ENCODE data around the gene TOP3B. TPM values are rescaled to one million over a fixed set of nuclear protein-coding genes. Genes with fewer than 3 reads are reported as not detected.

TOP3B gene
- polyA plus RNA-seq, 4 donors, result 12.0 to 26.9 (median 14.5) TPM

DNA sequence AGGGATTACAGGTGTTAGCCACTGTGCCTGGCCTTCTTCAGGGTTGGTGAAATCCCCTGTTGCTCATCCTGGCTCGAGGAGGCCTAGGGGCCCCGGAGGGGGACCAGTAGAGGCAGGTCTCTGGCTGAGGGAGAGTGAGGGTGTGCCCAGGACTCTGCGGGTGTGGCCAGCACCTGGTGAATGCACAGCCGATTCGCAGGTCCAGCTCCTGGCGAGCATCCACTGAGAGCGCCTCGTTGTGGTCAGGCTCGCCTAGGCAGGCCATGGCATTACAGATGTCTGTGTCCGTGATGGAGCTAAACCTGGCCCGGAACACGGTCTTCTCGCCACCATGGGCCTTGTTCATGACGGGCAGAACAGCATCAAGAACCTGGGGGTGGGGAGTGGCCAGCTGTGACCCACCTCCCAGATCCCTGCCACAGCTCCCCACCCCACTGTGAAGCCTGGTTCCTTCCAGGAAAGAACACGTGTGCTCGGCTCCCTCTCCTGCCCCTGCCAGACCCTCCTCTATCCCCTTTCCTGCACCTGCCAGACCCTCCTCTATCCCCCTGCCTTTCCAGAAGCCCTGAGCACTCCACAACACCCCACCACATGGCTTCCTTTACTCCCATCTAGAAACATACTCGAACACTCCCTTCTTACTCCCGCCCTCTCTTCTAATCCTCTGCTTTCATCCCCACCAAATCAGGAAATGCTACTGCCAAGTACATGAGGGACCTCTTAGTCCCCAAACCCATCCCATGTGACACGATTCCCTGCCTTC lies 12.4 kb downstream of the TOP3B start:
- no peak overlapping the region for H3K4me3 ChIP-seq (ENCODE audit: low read depth in 1 of 3, low read length in 3 of 3)
- DNase-seq (no peak), FAIRE-seq (no peak)
- 86 to 92% (median 91%) methylated on average over 19 of the region's 19 CpGs for WGBS, 3 donors
- H3K27me3 ChIP-seq (ENCODE audit: control insufficient read depth in 3 of 3, insufficient read depth in 3 of 3, low read length in 3 of 3), result no peaks in the 10 kb centered on the region
- H3K27ac ChIP-seq (ENCODE audit: low read depth in 1 of 3, low read length in 2 of 3), result no peak overlapping the region
- peaks cover 4 to 95% (median 28%) of the 10 kb centered on the region in 3 donors for H3K36me3 ChIP-seq (ENCODE audit: control insufficient read depth in 3 of 3, insufficient read depth in 2 of 3, low read depth in 1 of 3, low read length in 3 of 3)
- no peaks in the 10 kb centered on the region for H3K9me3 ChIP-seq (ENCODE audit: control insufficient read depth in 2 of 2, insufficient read depth in 1 of 2, low read depth in 1 of 2, low read length in 1 of 2)
- H3K4me1 ChIP-seq (ENCODE audit: control insufficient read depth in 3 of 3, insufficient read depth in 2 of 3, low read depth in 1 of 3, low read length in 2 of 3), result no peaks in the 10 kb centered on the region

DNA sequence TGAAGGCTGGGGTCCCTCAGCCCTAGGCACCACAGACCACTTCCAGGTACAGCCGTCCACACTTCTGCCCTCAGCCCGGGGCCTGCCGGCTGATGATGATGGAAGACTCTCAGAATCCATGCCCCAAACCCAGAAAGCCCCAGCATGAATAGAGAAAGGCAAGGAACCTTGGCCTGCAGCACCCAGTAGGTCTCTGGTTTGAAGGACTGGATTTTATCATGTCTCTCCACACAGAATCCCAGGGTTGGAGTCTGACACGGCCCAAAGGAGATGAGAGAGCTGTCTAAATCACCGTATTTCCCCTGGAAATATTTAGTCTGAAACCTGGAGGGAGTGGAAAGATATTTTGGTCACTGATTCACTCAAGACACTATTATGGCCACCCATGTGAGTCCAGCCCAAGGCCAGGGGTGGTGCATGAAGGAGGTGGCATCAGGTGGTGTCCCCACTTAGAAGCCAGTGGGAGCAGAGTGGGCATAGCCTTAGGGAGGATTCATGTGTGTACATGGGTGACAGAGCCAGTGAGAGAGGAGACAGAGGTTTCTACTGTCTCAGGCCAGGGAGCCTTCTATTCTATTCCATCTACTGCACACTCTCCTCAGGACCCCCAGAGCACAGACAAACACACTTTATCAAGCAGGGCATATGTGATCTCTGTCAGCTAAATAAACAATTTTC lies 14.0 kb downstream of the TOP3B start:
- Histone ChIP-seq H3K4me1 (ENCODE audit: control insufficient read depth in 3 of 3, insufficient read depth in 2 of 3, low read depth in 1 of 3, low read length in 2 of 3) (no peaks in the 10 kb centered on the region), H3K27me3 (ENCODE audit: control insufficient read depth in 3 of 3, insufficient read depth in 3 of 3, low read length in 3 of 3) (no peaks in the 10 kb centered on the region), H3K36me3 (ENCODE audit: control insufficient read depth in 3 of 3, insufficient read depth in 2 of 3, low read depth in 1 of 3, low read length in 3 of 3) (peaks cover 13 to 95% (median 24%) of the 10 kb centered on the region in 3 donors), H3K27ac (ENCODE audit: low read depth in 1 of 3, low read length in 2 of 3) (no peak overlapping the region), H3K4me3 (ENCODE audit: low read depth in 1 of 3, low read length in 3 of 3) (no peak overlapping the region), H3K9me3 (ENCODE audit: control insufficient read depth in 2 of 2, insufficient read depth in 1 of 2, low read depth in 1 of 2, low read length in 1 of 2) (no peaks in the 10 kb centered on the region)
- 95 to 98% (median 96%) methylated on average over 5 of the region's 5 CpGs for WGBS, 3 donors
- FAIRE-seq (no peak), DNase-seq (no peak)

DNA sequence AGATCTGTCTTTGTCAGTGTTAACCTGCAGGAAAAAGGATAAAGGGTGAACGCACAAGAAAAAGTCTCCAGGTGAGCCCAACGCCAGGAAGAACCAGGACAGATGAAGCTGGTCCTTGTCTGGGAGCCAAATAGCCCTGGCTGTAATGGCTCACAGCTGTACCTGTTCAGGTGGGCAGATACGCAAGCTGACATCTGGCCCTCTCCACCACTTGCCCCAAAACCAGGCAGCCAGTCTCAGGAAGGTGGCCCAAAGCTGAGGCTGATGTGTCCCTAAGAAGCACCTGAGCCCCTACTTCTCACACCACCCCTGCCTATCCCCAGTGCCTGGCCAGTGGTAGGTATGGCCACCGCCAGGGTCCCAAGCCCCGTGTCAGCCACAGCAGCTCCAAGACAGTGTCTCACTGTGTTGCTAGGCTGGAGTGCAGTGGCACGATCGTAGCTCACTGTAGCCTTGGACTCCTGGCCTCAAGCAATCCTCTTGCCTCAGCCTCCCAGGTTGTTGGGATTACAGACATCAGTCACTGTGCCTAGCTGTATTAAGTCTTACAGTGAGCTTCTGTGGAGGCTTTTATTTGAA lies 14.8 kb downstream of the TOP3B start:
- H3K4me1 ChIP-seq (ENCODE audit: control insufficient read depth in 3 of 3, insufficient read depth in 2 of 3, low read depth in 1 of 3, low read length in 2 of 3), result no peaks in the 10 kb centered on the region
- H3K36me3 ChIP-seq (ENCODE audit: control insufficient read depth in 3 of 3, insufficient read depth in 2 of 3, low read depth in 1 of 3, low read length in 3 of 3), result peaks cover 12 to 93% (median 24%) of the 10 kb centered on the region in 3 donors
- no peak overlapping the region for H3K4me3 ChIP-seq (ENCODE audit: low read depth in 1 of 3, low read length in 3 of 3)
- 95 to 96% (median 95%) methylated on average over 7 of the region's 7 CpGs for WGBS, 3 donors
- H3K27ac ChIP-seq (ENCODE audit: low read depth in 1 of 3, low read length in 2 of 3), result no peak overlapping the region
- H3K27me3 ChIP-seq (ENCODE audit: control insufficient read depth in 3 of 3, insufficient read depth in 3 of 3, low read length in 3 of 3), result no peaks in the 10 kb centered on the region
- H3K9me3 ChIP-seq (ENCODE audit: control insufficient read depth in 2 of 2, insufficient read depth in 1 of 2, low read depth in 1 of 2, low read length in 1 of 2), result no peaks in the 10 kb centered on the region
- DNase-seq (no peak), FAIRE-seq (no peak)

DNA sequence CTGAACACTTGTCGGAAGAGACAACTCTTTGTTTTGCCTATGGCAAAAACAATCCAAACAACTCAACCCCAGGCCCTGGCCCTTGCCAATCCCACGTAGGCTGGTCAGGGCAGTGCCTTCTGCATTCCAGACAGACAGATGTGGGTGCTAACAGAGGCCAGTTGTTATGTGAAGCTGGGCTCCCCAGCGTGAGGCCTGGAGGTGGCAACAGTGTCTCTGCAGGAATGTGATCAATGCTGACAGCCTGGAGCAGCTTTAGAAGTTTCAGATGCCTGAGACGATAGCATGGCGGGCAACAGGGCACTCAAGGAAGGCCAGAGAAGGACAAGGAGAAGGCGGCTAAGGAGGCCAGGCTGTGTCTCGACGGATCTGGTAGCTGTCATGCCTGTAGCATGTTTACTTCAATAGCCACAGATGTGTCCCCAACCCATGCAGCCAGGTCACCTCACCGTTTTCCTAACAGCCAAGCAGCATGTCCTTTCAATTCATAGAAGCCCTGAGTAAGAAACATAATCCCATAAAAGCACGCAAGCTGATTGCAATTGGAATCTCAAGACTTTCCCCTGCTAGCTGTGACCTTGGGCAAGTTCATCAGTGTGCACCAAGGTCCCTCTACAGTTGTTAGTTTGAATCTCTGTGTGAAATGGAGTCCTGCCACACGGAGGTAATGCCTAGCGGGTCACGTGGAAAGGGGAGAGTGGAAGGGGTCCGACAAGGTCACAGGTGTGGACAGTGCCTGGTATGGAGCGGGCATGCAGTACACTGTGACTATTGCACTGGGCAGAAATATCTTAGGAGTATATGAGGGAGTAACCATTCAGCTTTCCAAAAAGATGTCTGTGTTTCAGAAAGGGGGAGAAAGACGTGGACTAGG lies 15.7 kb downstream of the TOP3B start:
- H3K4me3 ChIP-seq (ENCODE audit: low read depth in 1 of 3, low read length in 3 of 3), result no peak overlapping the region
- FAIRE-seq, result no peak
- 90 to 93% (median 93%) methylated on average over 16 of the region's 16 CpGs for WGBS, 3 donors

DNA sequence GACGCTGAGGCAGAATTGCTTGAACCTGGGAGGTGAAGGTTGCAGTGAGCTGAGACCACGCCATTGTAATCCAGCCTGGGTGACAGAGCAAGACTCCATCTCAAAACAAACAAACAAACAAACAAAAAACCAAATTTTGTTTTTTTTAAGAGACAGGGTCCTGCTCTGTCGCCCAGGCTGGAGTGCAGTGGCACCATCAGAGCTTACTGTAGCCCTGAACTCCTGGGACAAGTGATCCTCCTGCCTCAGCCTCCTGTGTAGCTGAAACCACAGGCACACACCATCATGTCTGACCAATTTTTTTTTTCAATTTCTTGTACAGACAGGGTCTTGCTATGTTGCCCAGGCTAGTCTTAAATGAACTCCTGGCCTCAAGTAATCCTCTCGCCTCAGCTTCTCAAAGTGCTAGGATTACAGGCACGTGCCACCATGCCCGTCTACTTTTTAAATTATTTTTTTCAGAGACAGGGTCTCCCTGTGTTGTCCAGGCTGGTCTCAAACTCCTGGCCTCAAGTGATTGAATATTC lies 16.8 kb downstream of the TOP3B start:
- 95 to 97% (median 96%) methylated on average over 6 of the region's 6 CpGs for WGBS, 3 donors
- Histone ChIP-seq H3K36me3 (ENCODE audit: control insufficient read depth in 3 of 3, insufficient read depth in 2 of 3, low read depth in 1 of 3, low read length in 3 of 3) (peaks cover 18 to 93% (median 23%) of the 10 kb centered on the region in 3 donors), H3K4me3 (ENCODE audit: low read depth in 1 of 3, low read length in 3 of 3) (no peak overlapping the region), H3K27me3 (ENCODE audit: control insufficient read depth in 3 of 3, insufficient read depth in 3 of 3, low read length in 3 of 3) (no peaks in the 10 kb centered on the region), H3K4me1 (ENCODE audit: control insufficient read depth in 3 of 3, insufficient read depth in 2 of 3, low read depth in 1 of 3, low read length in 2 of 3) (no peaks in the 10 kb centered on the region), H3K27ac (ENCODE audit: low read depth in 1 of 3, low read length in 2 of 3) (no peak overlapping the region), H3K9me3 (ENCODE audit: control insufficient read depth in 2 of 2, insufficient read depth in 1 of 2, low read depth in 1 of 2, low read length in 1 of 2) (no peaks in the 10 kb centered on the region)
- DNase-seq, result no peak
- FAIRE-seq, result no peak

More for the DNA sequence above, 15.7 kb downstream of the TOP3B start:
- Histone ChIP-seq H3K4me1 (ENCODE audit: control insufficient read depth in 3 of 3, insufficient read depth in 2 of 3, low read depth in 1 of 3, low read length in 2 of 3) (no peaks in the 10 kb centered on the region), H3K36me3 (ENCODE audit: control insufficient read depth in 3 of 3, insufficient read depth in 2 of 3, low read depth in 1 of 3, low read length in 3 of 3) (peaks cover 14 to 93% (median 27%) of the 10 kb centered on the region in 3 donors), H3K27ac (ENCODE audit: low read depth in 1 of 3, low read length in 2 of 3) (no peak overlapping the region), H3K9me3 (ENCODE audit: control insufficient read depth in 2 of 2, insufficient read depth in 1 of 2, low read depth in 1 of 2, low read length in 1 of 2) (no peaks in the 10 kb centered on the region), H3K27me3 (ENCODE audit: control insufficient read depth in 3 of 3, insufficient read depth in 3 of 3, low read length in 3 of 3) (no peaks in the 10 kb centered on the region)
- DNase-seq, result no peak

DNA sequence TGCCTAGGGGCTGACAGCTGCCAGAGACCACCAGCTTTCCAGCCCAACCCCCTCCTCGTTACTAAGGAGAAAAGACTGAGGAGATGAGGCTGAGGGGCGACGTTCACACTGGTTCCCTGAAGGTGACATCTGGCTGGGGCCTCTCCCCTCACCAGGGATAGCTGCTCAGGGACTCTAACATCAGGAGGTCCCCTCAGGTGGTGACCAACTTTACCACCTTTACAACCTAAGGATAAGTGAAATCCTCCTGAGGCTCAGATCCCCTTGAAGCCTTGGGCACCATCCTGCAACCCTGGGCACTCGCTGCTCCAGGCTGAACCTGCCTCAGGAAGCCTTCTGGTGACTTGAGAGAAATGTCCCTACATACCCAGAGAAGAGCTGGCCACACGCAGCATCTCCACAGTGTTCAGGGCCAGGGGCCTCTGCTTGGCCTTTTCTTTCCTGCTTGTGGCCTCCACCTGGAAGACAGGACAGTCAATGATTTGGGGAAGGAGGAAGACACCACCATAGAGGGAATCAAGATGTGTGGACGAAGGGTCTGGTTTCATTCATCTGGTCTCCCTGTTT lies 17.6 kb downstream of the TOP3B start:
- DNase-seq, result no peak
- no peaks in the 10 kb centered on the region for H3K9me3 ChIP-seq (ENCODE audit: control insufficient read depth in 2 of 2, insufficient read depth in 1 of 2, low read depth in 1 of 2, low read length in 1 of 2)
- FAIRE-seq, result no peak
- no peaks in the 10 kb centered on the region for H3K27me3 ChIP-seq (ENCODE audit: control insufficient read depth in 3 of 3, insufficient read depth in 3 of 3, low read length in 3 of 3)
- no peak overlapping the region for H3K27ac ChIP-seq (ENCODE audit: low read depth in 1 of 3, low read length in 2 of 3)
- peaks cover 18 to 93% (median 20%) of the 10 kb centered on the region in 3 donors for H3K36me3 ChIP-seq (ENCODE audit: control insufficient read depth in 3 of 3, insufficient read depth in 2 of 3, low read depth in 1 of 3, low read length in 3 of 3)
- 91 to 95% (median 94%) methylated on average over 6 of the region's 6 CpGs for WGBS, 3 donors
- H3K4me1 ChIP-seq (ENCODE audit: control insufficient read depth in 3 of 3, insufficient read depth in 2 of 3, low read depth in 1 of 3, low read length in 2 of 3), result no peaks in the 10 kb centered on the region
- H3K4me3 ChIP-seq (ENCODE audit: low read depth in 1 of 3, low read length in 3 of 3), result no peak overlapping the region

DNA sequence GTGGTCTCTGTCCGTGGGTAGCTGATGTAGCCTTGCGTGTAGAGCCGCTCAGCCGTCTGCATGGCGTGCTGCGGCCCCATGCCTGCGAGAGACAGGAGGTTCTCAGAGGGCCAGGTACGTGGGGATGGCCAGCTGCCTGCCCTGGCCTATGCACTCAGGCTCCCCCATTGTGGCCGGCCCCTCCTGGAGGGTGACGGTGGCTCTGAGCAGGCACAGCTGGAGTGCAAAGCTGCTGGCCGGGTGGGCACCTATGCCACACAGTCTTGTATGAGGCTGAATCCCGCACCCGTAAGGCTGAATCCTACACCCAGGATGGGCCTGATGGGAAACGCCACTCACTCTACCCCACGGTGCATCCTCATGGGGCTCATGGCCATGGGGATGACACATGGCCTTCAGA lies 18.4 kb downstream of the TOP3B start:
- no peak overlapping the region for H3K4me3 ChIP-seq (ENCODE audit: low read depth in 1 of 3, low read length in 3 of 3)
- H3K27ac ChIP-seq (ENCODE audit: low read depth in 1 of 3, low read length in 2 of 3), result no peak overlapping the region
- no peak for FAIRE-seq

More for the DNA sequence above, 18.4 kb downstream of the TOP3B start:
- Histone ChIP-seq H3K27me3 (ENCODE audit: control insufficient read depth in 3 of 3, insufficient read depth in 3 of 3, low read length in 3 of 3) (no peaks in the 10 kb centered on the region), H3K9me3 (ENCODE audit: control insufficient read depth in 2 of 2, insufficient read depth in 1 of 2, low read depth in 1 of 2, low read length in 1 of 2) (no peaks in the 10 kb centered on the region), H3K4me1 (ENCODE audit: control insufficient read depth in 3 of 3, insufficient read depth in 2 of 3, low read depth in 1 of 3, low read length in 2 of 3) (no peaks in the 10 kb centered on the region), H3K36me3 (ENCODE audit: control insufficient read depth in 3 of 3, insufficient read depth in 2 of 3, low read depth in 1 of 3, low read length in 3 of 3) (peaks cover 18 to 96% (median 20%) of the 10 kb centered on the region in 3 donors)
- WGBS, 3 donors, result 94 to 95% (median 95%) methylated on average over 15 of the region's 15 CpGs
- no peak for DNase-seq

Data from small intestine (tissue), 7 donors.